ENCODE measurements around the gene KYNU. TPM values are rescaled to one million over a fixed set of nuclear protein-coding genes. Genes with fewer than 3 reads are reported as not detected.
A peak's percentile ranks its signal among the peaks of the same experiment; 100 is the strongest.

Gene KYNU
- total RNA-seq, 1 donor from 2014 or later: not detected

DNA sequence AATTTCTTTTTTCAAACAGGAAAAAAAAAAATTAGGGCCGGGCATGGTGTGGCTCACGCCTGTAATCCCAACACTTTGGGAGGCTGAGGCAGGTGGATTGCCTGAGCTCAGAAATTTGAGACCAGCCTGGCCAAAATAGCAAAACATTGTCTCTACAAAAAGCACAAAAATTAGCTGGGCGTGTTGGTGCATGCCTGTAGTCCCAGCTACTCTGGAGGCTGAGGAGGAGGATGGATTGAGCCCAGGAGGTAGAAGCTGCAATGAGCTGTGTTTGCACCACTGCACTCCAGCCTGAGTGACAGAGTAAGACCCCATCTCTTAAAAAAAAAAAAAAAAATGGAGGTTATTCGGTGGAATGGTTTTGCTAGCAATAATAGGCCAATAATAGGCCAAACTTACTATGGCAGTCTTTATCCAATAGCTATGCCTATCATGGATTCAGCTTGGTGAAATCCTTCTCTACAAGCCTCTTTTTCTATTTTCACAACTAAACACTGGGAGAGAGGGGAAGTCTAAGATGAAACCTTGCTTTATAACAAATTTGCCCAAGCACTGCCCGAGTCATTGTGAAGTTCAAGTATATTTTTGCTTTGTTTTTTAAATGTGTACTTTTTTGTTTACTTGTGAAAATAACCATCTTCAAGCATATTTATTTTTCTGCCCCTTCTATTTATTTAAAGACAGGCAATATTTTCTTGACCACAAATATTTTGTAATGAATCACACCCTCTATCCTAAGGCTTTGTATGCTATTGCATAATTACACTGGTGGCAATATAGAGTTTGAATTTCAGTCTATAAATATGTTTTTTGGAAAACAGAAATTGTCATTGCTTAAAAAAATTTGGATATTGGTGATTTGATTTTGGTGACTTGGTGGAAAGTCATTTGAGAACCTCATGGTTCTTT lies 20.0 kb upstream of the KYNU start:
- H4K20me1 ChIP-seq (ENCODE audit: low read depth): no peaks in the 10 kb centered on the region
- TF ChIP-seq, protein P1, sequence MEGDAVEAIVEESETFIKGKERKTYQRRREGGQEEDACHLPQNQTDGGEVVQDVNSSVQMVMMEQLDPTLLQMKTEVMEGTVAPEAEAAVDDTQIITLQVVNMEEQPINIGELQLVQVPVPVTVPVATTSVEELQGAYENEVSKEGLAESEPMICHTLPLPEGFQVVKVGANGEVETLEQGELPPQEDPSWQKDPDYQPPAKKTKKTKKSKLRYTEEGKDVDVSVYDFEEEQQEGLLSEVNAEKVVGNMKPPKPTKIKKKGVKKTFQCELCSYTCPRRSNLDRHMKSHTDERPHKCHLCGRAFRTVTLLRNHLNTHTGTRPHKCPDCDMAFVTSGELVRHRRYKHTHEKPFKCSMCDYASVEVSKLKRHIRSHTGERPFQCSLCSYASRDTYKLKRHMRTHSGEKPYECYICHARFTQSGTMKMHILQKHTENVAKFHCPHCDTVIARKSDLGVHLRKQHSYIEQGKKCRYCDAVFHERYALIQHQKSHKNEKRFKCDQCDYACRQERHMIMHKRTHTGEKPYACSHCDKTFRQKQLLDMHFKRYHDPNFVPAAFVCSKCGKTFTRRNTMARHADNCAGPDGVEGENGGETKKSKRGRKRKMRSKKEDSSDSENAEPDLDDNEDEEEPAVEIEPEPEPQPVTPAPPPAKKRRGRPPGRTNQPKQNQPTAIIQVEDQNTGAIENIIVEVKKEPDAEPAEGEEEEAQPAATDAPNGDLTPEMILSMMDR (IDR thresholded peaks at IDR 0.05): no peak
- no peak for TF ChIP-seq EZH2 (IDR thresholded peaks at IDR 0.05)
- TF ChIP-seq EZH2phosphoT487 (IDR thresholded peaks at IDR 0.05): no peak

DNA sequence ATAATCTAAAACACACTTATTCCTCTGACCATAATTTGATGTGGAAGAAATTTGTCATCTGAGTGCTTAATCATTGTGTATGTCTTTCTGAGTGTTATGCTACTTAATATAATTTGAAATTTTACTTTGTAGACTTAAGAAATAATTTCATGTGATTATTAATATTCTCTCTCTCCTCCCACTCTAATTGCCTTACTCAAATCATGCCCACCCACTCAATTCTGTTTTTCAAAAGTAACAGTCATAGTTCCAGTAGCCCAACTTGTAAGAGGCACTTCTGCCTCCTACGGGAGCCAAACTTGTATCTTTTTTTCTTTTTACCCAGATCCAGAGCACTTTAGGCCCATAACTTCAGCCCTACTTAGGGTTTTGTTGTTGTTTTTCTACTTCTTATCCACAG lies 18.5 kb upstream of the KYNU start:
- no peaks in the 10 kb centered on the region for H3K36me3 Mint-ChIP-seq
- no peaks in the 10 kb centered on the region for H3K9me3 ChIP-seq (ENCODE audit: low read depth)
- H3K4me3 ChIP-seq: no peak overlapping the region
- H3K4me3 Mint-ChIP-seq: no peak overlapping the region
- H3K4me1 ChIP-seq: no peaks in the 10 kb centered on the region
- no peak overlapping the region for H3K27ac ChIP-seq
- H3K27me3 Mint-ChIP-seq (ENCODE audit: insufficient read depth, low read depth): no peaks in the 10 kb centered on the region
- DNase-seq (ENCODE audit: low spot score): no peak
- no peaks in the 10 kb centered on the region for H3K27me3 ChIP-seq
- no peaks in the 10 kb centered on the region for H3K9me3 Mint-ChIP-seq
- no peak overlapping the region for H2AFZ ChIP-seq (replicated peaks)
- H3K36me3 ChIP-seq: no peaks in the 10 kb centered on the region
- H3K27ac Mint-ChIP-seq: no peak overlapping the region
- no peaks in the 10 kb centered on the region for H3F3A ChIP-seq (ENCODE audit: low read depth)
- peaks cover 5% of the 10 kb centered on the region for H3K4me1 Mint-ChIP-seq
- no peaks in the 10 kb centered on the region for H4K20me1 ChIP-seq (ENCODE audit: low read depth)
- H3K4me2 ChIP-seq: no peak overlapping the region
- H3K9ac ChIP-seq: no peak overlapping the region
- H3K79me2 ChIP-seq (ENCODE audit: low read depth): no peaks in the 10 kb centered on the region
- TF ChIP-seq, protein P1 (IDR thresholded peaks at IDR 0.05): no peak
- TF ChIP-seq EZH2phosphoT487 (IDR thresholded peaks at IDR 0.05): no peak
- no peak for TF ChIP-seq EZH2 (IDR thresholded peaks at IDR 0.05)

More for the DNA sequence above, 20.0 kb upstream of the KYNU start:
- Histone ChIP-seq H3K4me3 (no peak overlapping the region), H3K27me3 (no peaks in the 10 kb centered on the region), H3K4me2 (no peak overlapping the region), H3K36me3 (no peaks in the 10 kb centered on the region), H2AFZ (replicated peaks) (peak overlapping the region; percentile 4), H3F3A (ENCODE audit: low read depth) (no peaks in the 10 kb centered on the region), H3K27ac (no peak overlapping the region), H3K79me2 (ENCODE audit: low read depth) (no peaks in the 10 kb centered on the region), H3K4me1 (no peaks in the 10 kb centered on the region), H3K9ac (no peak overlapping the region), H3K9me3 (ENCODE audit: low read depth) (no peaks in the 10 kb centered on the region)
- Mint-ChIP-seq H3K9me3 (no peaks in the 10 kb centered on the region), H3K4me3 (no peak overlapping the region), H3K27ac (no peak overlapping the region), H3K4me1 (peaks cover 5% of the 10 kb centered on the region), H3K27me3 (ENCODE audit: insufficient read depth, low read depth) (no peaks in the 10 kb centered on the region), H3K36me3 (no peaks in the 10 kb centered on the region)
- DNase-seq (ENCODE audit: low spot score): no peak

DNA sequence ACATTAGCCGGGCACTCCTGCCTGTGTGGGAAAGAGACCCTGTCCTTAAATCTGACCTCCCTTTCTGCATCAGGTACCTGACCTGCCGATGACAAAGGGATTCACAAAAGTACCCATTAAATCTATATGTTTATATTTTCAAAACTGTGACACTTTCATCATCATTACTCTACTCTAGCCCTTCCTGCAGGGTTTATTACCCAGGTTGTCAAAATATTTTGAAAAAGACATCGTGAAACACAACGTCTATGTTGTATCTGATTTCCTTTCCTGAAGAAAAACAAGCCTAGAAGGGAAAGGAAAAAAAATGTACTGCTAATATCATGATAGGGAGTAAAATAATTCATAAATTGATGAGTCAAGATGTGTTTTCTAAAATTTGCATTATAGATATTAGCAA lies 15.2 kb upstream of the KYNU start:
- H3K4me3 ChIP-seq: no peak overlapping the region
- TF ChIP-seq EZH2phosphoT487 (IDR thresholded peaks at IDR 0.05) (no peak), EZH2 (IDR thresholded peaks at IDR 0.05) (no peak)
- TF ChIP-seq, protein P1 (IDR thresholded peaks at IDR 0.05): no peak
- H3K79me2 ChIP-seq (ENCODE audit: low read depth): no peaks in the 10 kb centered on the region
- no peaks in the 10 kb centered on the region for H4K20me1 ChIP-seq (ENCODE audit: low read depth)
- no peak for DNase-seq (ENCODE audit: low spot score)
- H3K27me3 ChIP-seq: no peaks in the 10 kb centered on the region
- no peaks in the 10 kb centered on the region for H3K9me3 Mint-ChIP-seq
- H3K4me1 ChIP-seq: no peaks in the 10 kb centered on the region
- H3K27ac ChIP-seq: no peak overlapping the region
- H3K27me3 Mint-ChIP-seq (ENCODE audit: insufficient read depth, low read depth): no peaks in the 10 kb centered on the region
- H3F3A ChIP-seq (ENCODE audit: low read depth): no peaks in the 10 kb centered on the region
- H3K9ac ChIP-seq: no peak overlapping the region
- no peak overlapping the region for H3K4me3 Mint-ChIP-seq
- H3K4me1 Mint-ChIP-seq: no peaks in the 10 kb centered on the region
- H3K36me3 Mint-ChIP-seq: no peaks in the 10 kb centered on the region
- no peak overlapping the region for H2AFZ ChIP-seq (replicated peaks)
- no peak overlapping the region for H3K27ac Mint-ChIP-seq
- no peak overlapping the region for H3K4me2 ChIP-seq
- H3K36me3 ChIP-seq: no peaks in the 10 kb centered on the region
- H3K9me3 ChIP-seq (ENCODE audit: low read depth): no peaks in the 10 kb centered on the region

Data from neural progenitor cell (in vitro differentiated cells).